ENCODE measurements around the gene ATXN10. TPM values are rescaled to one million over a fixed set of nuclear protein-coding genes. Genes with fewer than 3 reads are reported as not detected.
"Not testable (repeated sequence)": the region's sequence is repeated elsewhere in the genome, so short reads cannot be mapped to it uniquely, and the experiment has no call there.

The ATXN10 gene
- 176 TPM for polyA plus RNA-seq (2012; ENCODE audit: insufficient read depth, insufficient read length)

- peak within 1 kb of the TSS; percentile 95 for H3K4me3 ChIP-seq (ENCODE audit: low read length)
- peak; percentile 69 for DNase-seq (ENCODE audit: low read depth, low spot score)
Measured at GRCh38 chr22:45671783-45672563, at the start of gene ATXN10. Gene ATXN10 (plus strand): TSS chr22:45671834. CDS start chr22:45672064, 230 bp downstream.

- H3K4me3 ChIP-seq (ENCODE audit: low read length): no peak overlapping the region
Measured at GRCh38 chr22:45621836-45622600, 49.6 kb upstream of the ATXN10 start.

GRCh38 chr22:45623464-45624145, 48.0 kb upstream of the ATXN10 start:
- not testable (repeated sequence) for DNase-seq (ENCODE audit: low read depth, low spot score); H3K4me3 ChIP-seq (ENCODE audit: low read length)

More at GRCh38 chr22:45621836-45622600, 49.6 kb upstream of the ATXN10 start:
- DNase-seq (ENCODE audit: low read depth, low spot score): no peak

- H3K4me3 ChIP-seq (ENCODE audit: low read length): no peak overlapping the region
- no peak for DNase-seq (ENCODE audit: low read depth, low spot score)
Measured at GRCh38 chr22:45626198-45626651, 45.4 kb upstream of the ATXN10 start.

GRCh38 chr22:45627489-45628233, 44.0 kb upstream of the ATXN10 start:
- DNase-seq (ENCODE audit: low read depth, low spot score): no peak
- H3K4me3 ChIP-seq (ENCODE audit: low read length): no peak overlapping the region

- no peak overlapping the region for H3K4me3 ChIP-seq (ENCODE audit: low read length)
- no peak for DNase-seq (ENCODE audit: low read depth, low spot score)
Measured at GRCh38 chr22:45628515-45628914, 43.1 kb upstream of the ATXN10 start.

GRCh38 chr22:45629469-45630089, 42.1 kb upstream of the ATXN10 start:
- no peak overlapping the region for H3K4me3 ChIP-seq (ENCODE audit: low read length)

GRCh38 chr22:45630436-45630835, 41.2 kb upstream of the ATXN10 start:
- no peak overlapping the region for H3K4me3 ChIP-seq (ENCODE audit: low read length)
- DNase-seq (ENCODE audit: low read depth, low spot score): no peak

More at GRCh38 chr22:45629469-45630089, 42.1 kb upstream of the ATXN10 start:
- no peak for DNase-seq (ENCODE audit: low read depth, low spot score)

GRCh38 chr22:45631140-45631840, 40.3 kb upstream of the ATXN10 start:
- DNase-seq (ENCODE audit: low read depth, low spot score): no peak
- H3K4me3 ChIP-seq (ENCODE audit: low read length): no peak overlapping the region

- DNase-seq (ENCODE audit: low read depth, low spot score): no peak
- no peak overlapping the region for H3K4me3 ChIP-seq (ENCODE audit: low read length)
Measured at GRCh38 chr22:45631841-45632238, 39.8 kb upstream of the ATXN10 start.

GRCh38 chr22:45632791-45633515, 38.7 kb upstream of the ATXN10 start:
- no peak for DNase-seq (ENCODE audit: low read depth, low spot score)
- no peak overlapping the region for H3K4me3 ChIP-seq (ENCODE audit: low read length)

- DNase-seq (ENCODE audit: low read depth, low spot score): no peak
- no peak overlapping the region for H3K4me3 ChIP-seq (ENCODE audit: low read length)
Measured at GRCh38 chr22:45636683-45637082, 35.0 kb upstream of the ATXN10 start.

- no peak overlapping the region for H3K4me3 ChIP-seq (ENCODE audit: low read length)
- DNase-seq (ENCODE audit: low read depth, low spot score): no peak
Measured at GRCh38 chr22:45638197-45638596, 33.4 kb upstream of the ATXN10 start.

- H3K4me3 ChIP-seq (ENCODE audit: low read length): no peak overlapping the region
- no peak for DNase-seq (ENCODE audit: low read depth, low spot score)
Measured at GRCh38 chr22:45638834-45639746, 32.5 kb upstream of the ATXN10 start.

- H3K4me3 ChIP-seq (ENCODE audit: low read length): no peak overlapping the region
- DNase-seq (ENCODE audit: low read depth, low spot score): no peak
Measured at GRCh38 chr22:45639747-45640102, 31.9 kb upstream of the ATXN10 start.

- DNase-seq (ENCODE audit: low read depth, low spot score): peak; percentile 15
Measured at GRCh38 chr22:45640291-45640940, 31.2 kb upstream of the ATXN10 start.

More at GRCh38 chr22:45640291-45640940, 31.2 kb upstream of the ATXN10 start:
- H3K4me3 ChIP-seq (ENCODE audit: low read length): no peak overlapping the region

Data from Jurkat, Clone E6-1 (cell line).